Mesendoderm (in vitro differentiated cells): Measurements from ENCODE around the gene NME4.

Source experiments
- DNase-seq: peaks from one replicate; pipeline ENCODE4 v3.0.0; 2013
- H2AK5ac ChIP-seq: 2 replicates; pipeline ENCODE4 v1.6.1; 2013; ENCODE audit warnings: low read length, inconsistent platforms
- H2BK120ac ChIP-seq: 2 replicates; pipeline ENCODE4 v1.6.1; 2013; ENCODE audit warnings: low read depth, mild to moderate bottlenecking, low read length, moderate library complexity, mixed read lengths
- H2BK15ac ChIP-seq: replicated peaks from 2 replicates; pipeline ENCODE4 v1.6.1; 2013; ENCODE audit warnings: low read depth, mild to moderate bottlenecking, moderate library complexity
- H2BK5ac ChIP-seq: 2 replicates; pipeline ENCODE4 v1.6.1; 2013; ENCODE audit warnings: low read length, inconsistent platforms
- H3K18ac ChIP-seq: 2 replicates; pipeline ENCODE4 v1.6.1; 2013; ENCODE audit warnings: mild to moderate bottlenecking, low read length, mixed read lengths
- H3K23ac ChIP-seq: one replicate; pipeline ENCODE4 v1.6.1; 2013; ENCODE audit warnings: low read length
- H3K27ac ChIP-seq: 2 replicates; pipeline ENCODE4 v1.5.1; 2013; ENCODE audit warnings: low read depth, mild to moderate bottlenecking, inconsistent platforms, low read length, moderate library complexity
- H3K27me3 ChIP-seq: 2 replicates; pipeline ENCODE4 v1.6.1; 2013; ENCODE audit warnings: low read length, control low read depth, mild to moderate bottlenecking, inconsistent platforms; ENCODE audit not compliant: insufficient read depth, poor library complexity
- H3K36me3 ChIP-seq: 2 replicates; pipeline ENCODE4 v1.6.1; 2013; ENCODE audit warnings: low read length, inconsistent platforms; ENCODE audit not compliant: control insufficient read depth, insufficient read depth
- H3K4ac ChIP-seq: one replicate; pipeline ENCODE4 v1.6.1; 2013; ENCODE audit warnings: low read depth, mild to moderate bottlenecking, low read length, moderate library complexity
- H3K4me1 ChIP-seq: 2 replicates; pipeline ENCODE4 v1.6.1; 2013; ENCODE audit warnings: low read depth, low read length, inconsistent platforms; ENCODE audit not compliant: control insufficient read depth
- H3K4me2 ChIP-seq: 2 replicates; pipeline ENCODE4 v1.6.1; 2013; ENCODE audit warnings: low read length
- H3K4me3 ChIP-seq: 2 replicates; pipeline ENCODE4 v1.5.1; 2013; ENCODE audit warnings: mild to moderate bottlenecking, low read length
- H3K56ac ChIP-seq: one replicate; pipeline ENCODE4 v1.6.1; 2013; ENCODE audit warnings: low read length
- H3K79me1 ChIP-seq: 2 replicates; pipeline ENCODE4 v1.6.1; 2013; ENCODE audit warnings: low read length, inconsistent platforms
- H3K79me2 ChIP-seq: 2 replicates; pipeline ENCODE4 v1.6.1; 2013; ENCODE audit warnings: mild to moderate bottlenecking, low read length; ENCODE audit not compliant: control insufficient read depth, insufficient read depth
- H3K9ac ChIP-seq: 2 replicates; pipeline ENCODE4 v1.6.1; 2013; ENCODE audit warnings: low read length, inconsistent platforms
- H4K5ac ChIP-seq: one replicate; pipeline ENCODE4 v1.6.1; 2013; ENCODE audit warnings: low read length
- H4K8ac ChIP-seq: one replicate; pipeline ENCODE4 v1.6.1; 2013; ENCODE audit warnings: low read depth, mild to moderate bottlenecking, control low read depth, low read length, moderate library complexity
- WGBS: extraction: QIAGEN DNeasy Blood & Tissue Kit; methylation state at CpG from one replicate; pipeline ENCODE4 v1.1.7; 2013; ENCODE audit warnings: low lambda C conversion rate, missing lambda C conversion rate; ENCODE audit not compliant: insufficient coverage; ENCODE audit errors: extremely low coverage; 5-methylcytosine and 5-hydroxymethylcytosine counted together

The NME4 gene

GRCh38 chr16:396605-397004, 394 bp upstream of the NME4 start:
- peak overlapping the region; percentile 52 for H3K4me2 ChIP-seq
- no peak overlapping the region for H3K4ac ChIP-seq
- H2AK5ac ChIP-seq: no peak overlapping the region
- H3K79me1 ChIP-seq: peaks cover 9% of the 10 kb centered on the region
- no CpG with 5 or more reads among the region's 22 CpGs for WGBS
- peak overlapping the region; percentile 24 for H3K4me3 ChIP-seq
- H3K23ac ChIP-seq: no peak overlapping the region
- H3K18ac ChIP-seq: peak overlapping the region; percentile 97
- peak overlapping the region; percentile 92 for H3K56ac ChIP-seq
- peaks cover 7% of the 10 kb centered on the region for H3K36me3 ChIP-seq
- peak overlapping the region; percentile 67 for H3K9ac ChIP-seq
- H3K27me3 ChIP-seq: no peaks in the 10 kb centered on the region
- peaks cover 2% of the 10 kb centered on the region for H3K79me2 ChIP-seq
- no peak overlapping the region for H2BK15ac ChIP-seq
- H2BK120ac ChIP-seq: no peak overlapping the region
- H4K8ac ChIP-seq: no peak overlapping the region
- no peaks in the 10 kb centered on the region for H3K4me1 ChIP-seq
- peak overlapping the region; percentile 9 for H3K27ac ChIP-seq
- no peak overlapping the region for H4K5ac ChIP-seq
- H2BK5ac ChIP-seq: no peak overlapping the region
- DNase-seq: peak; percentile 80

- H3K18ac ChIP-seq: peak overlapping the region; percentile 21
- peak; percentile 93 for DNase-seq
- peaks cover 2% of the 10 kb centered on the region for H3K79me2 ChIP-seq
- peaks cover 7% of the 10 kb centered on the region for H3K36me3 ChIP-seq
- no peak overlapping the region for H2BK15ac ChIP-seq
- peaks cover 9% of the 10 kb centered on the region for H3K79me1 ChIP-seq
- no peak overlapping the region for H2BK5ac ChIP-seq
- H2BK120ac ChIP-seq: no peak overlapping the region
- peak overlapping the region; percentile 10 for H3K4me2 ChIP-seq
- no peaks in the 10 kb centered on the region for H3K27me3 ChIP-seq
- H4K5ac ChIP-seq: no peak overlapping the region
- no peaks in the 10 kb centered on the region for H3K4me1 ChIP-seq
- peak overlapping the region; percentile 60 for H3K9ac ChIP-seq
- H3K56ac ChIP-seq: peak overlapping the region; percentile 52
- H3K4me3 ChIP-seq: no peak overlapping the region
- H3K27ac ChIP-seq: peak overlapping the region; percentile 19
- no peak overlapping the region for H2AK5ac ChIP-seq
- peak overlapping the region; percentile 99 for H3K4ac ChIP-seq
- WGBS: no CpG with 5 or more reads among the region's 29 CpGs
- no peak overlapping the region for H3K23ac ChIP-seq
- no peak overlapping the region for H4K8ac ChIP-seq
Observed at GRCh38 chr16:397736-398332, 835 bp downstream of the NME4 start.

- Histone ChIP-seq H3K27me3 (no peaks in the 10 kb centered on the region), H4K5ac (no peak overlapping the region), H2AK5ac (no peak overlapping the region), H3K4ac (no peak overlapping the region), H3K79me2 (peaks cover 2% of the 10 kb centered on the region), H3K18ac (no peak overlapping the region), H4K8ac (no peak overlapping the region), H2BK15ac (no peak overlapping the region), H3K23ac (no peak overlapping the region), H3K36me3 (peaks cover 7% of the 10 kb centered on the region), H3K4me2 (no peak overlapping the region), H3K4me1 (no peaks in the 10 kb centered on the region), H3K79me1 (peaks cover 9% of the 10 kb centered on the region), H3K27ac (no peak overlapping the region), H3K56ac (peak overlapping the region; percentile 52), H3K9ac (peak overlapping the region; percentile 12), H2BK5ac (no peak overlapping the region), H3K4me3 (no peak overlapping the region), H2BK120ac (no peak overlapping the region)
- no CpG with 5 or more reads among the region's 24 CpGs for WGBS
- peak; percentile 62 for DNase-seq
Observed at GRCh38 chr16:398561-399339, 1.8 kb downstream of the NME4 start.

GRCh38 chr16:399340-400019, 2.5 kb downstream of the NME4 start:
- Histone ChIP-seq H3K56ac (peak overlapping the region; percentile 25), H2AK5ac (no peak overlapping the region), H3K23ac (peak overlapping the region; percentile 80), H2BK5ac (no peak overlapping the region), H4K8ac (no peak overlapping the region), H4K5ac (no peak overlapping the region), H3K4me3 (no peak overlapping the region), H3K4me2 (no peak overlapping the region), H3K36me3 (peaks cover 7% of the 10 kb centered on the region), H3K27ac (no peak overlapping the region), H3K9ac (no peak overlapping the region), H3K79me1 (peaks cover 9% of the 10 kb centered on the region), H2BK120ac (no peak overlapping the region), H3K79me2 (peaks cover 2% of the 10 kb centered on the region), H3K4me1 (no peaks in the 10 kb centered on the region), H3K4ac (no peak overlapping the region), H3K18ac (no peak overlapping the region), H2BK15ac (no peak overlapping the region), H3K27me3 (no peaks in the 10 kb centered on the region)
- no CpG with 5 or more reads among the region's 22 CpGs for WGBS
- no peak for DNase-seq

- H3K4me3 ChIP-seq: no peak overlapping the region
- H3K56ac ChIP-seq: peak overlapping the region; percentile 64
Observed at GRCh38 chr16:400061-400591, 3.1 kb downstream of the NME4 start.

More at GRCh38 chr16:400061-400591, 3.1 kb downstream of the NME4 start:
- H2BK5ac ChIP-seq: no peak overlapping the region
- H3K9ac ChIP-seq: no peak overlapping the region
- H3K27me3 ChIP-seq: no peaks in the 10 kb centered on the region
- H3K79me2 ChIP-seq: peaks cover 2% of the 10 kb centered on the region
- H2AK5ac ChIP-seq: no peak overlapping the region
- H3K27ac ChIP-seq: no peak overlapping the region
- H3K79me1 ChIP-seq: peaks cover 9% of the 10 kb centered on the region
- DNase-seq: no peak
- no peak overlapping the region for H3K18ac ChIP-seq
- H3K4me1 ChIP-seq: no peaks in the 10 kb centered on the region
- no peak overlapping the region for H3K4ac ChIP-seq
- WGBS: no CpG with 5 or more reads among the region's 10 CpGs
- no peak overlapping the region for H4K5ac ChIP-seq
- H2BK15ac ChIP-seq: no peak overlapping the region
- no peak overlapping the region for H2BK120ac ChIP-seq
- H3K36me3 ChIP-seq: peaks cover 7% of the 10 kb centered on the region
- H4K8ac ChIP-seq: no peak overlapping the region
- H3K4me2 ChIP-seq: no peak overlapping the region
- H3K23ac ChIP-seq: peak overlapping the region; percentile 80
